Kidney (tissue), 14 donors: ENCODE data around the gene MXI1. TPM values are rescaled to one million over a fixed set of nuclear protein-coding genes. Genes with fewer than 3 reads are reported as not detected.

Source experiments
- DNase-seq, 5 donors: peaks; one replicate each; pipeline ENCODE4 v3.0.0-alpha.2; 2013 to 2020
- FAIRE-seq: peaks from 2 replicates; lab custom pipeline; 2012; peaks lifted over from hg19 to GRCh38; lab: Jason Lieb, UNC
- H3K27ac ChIP-seq, 2 donors: one replicate each; pipeline ENCODE4 v1.7.0; 2013; ENCODE audit warnings: low read depth in 2 of 2, low read length in 2 of 2, inconsistent platforms in 1 of 2
- H3K27me3 ChIP-seq: one replicate; pipeline ENCODE4 v1.7.1; 2013; ENCODE audit warnings: low read length, inconsistent platforms; ENCODE audit not compliant: control insufficient read depth, insufficient read depth
- H3K36me3 ChIP-seq, 3 donors: one replicate each; pipeline versions ENCODE4 v1.7.0 to v1.7.1; 2013; ENCODE audit warnings: low read length in 3 of 3, control low read depth in 1 of 3, inconsistent platforms in 1 of 3; ENCODE audit not compliant: insufficient read depth in 3 of 3, control insufficient read depth in 2 of 3
- H3K4me1 ChIP-seq, 3 donors: one replicate each; pipeline versions ENCODE4 v1.7.0 to v1.7.1; 2013; ENCODE audit warnings: low read length in 3 of 3, inconsistent platforms in 1 of 3, low read depth in 1 of 3; ENCODE audit not compliant: control insufficient read depth in 2 of 3, insufficient read depth in 2 of 3
- H3K4me3 ChIP-seq, 3 donors: one replicate each; pipeline versions ENCODE4 v1.7.0 to v1.8.1; 2013; ENCODE audit warnings: low read length in 3 of 3, control low read depth in 1 of 3, inconsistent platforms in 1 of 3
- H3K9ac ChIP-seq, 3 donors: one replicate each; pipeline versions ENCODE4 v1.7.0 to v1.7.1; 2013; ENCODE audit warnings: low read length in 3 of 3, control low read depth in 1 of 3, inconsistent platforms in 1 of 3
- H3K9me3 ChIP-seq, 3 donors: one replicate each; pipeline versions ENCODE4 v1.7.0 to v1.7.1; 2013; ENCODE audit warnings: low read length in 3 of 3, control low read depth in 1 of 3, inconsistent platforms in 1 of 3; ENCODE audit not compliant: control insufficient read depth in 2 of 3, insufficient read depth in 1 of 3
- CTCF ChIP-seq: IDR thresholded peaks from 3 replicates; pipeline ENCODE4 v1.5.1; 2012; ENCODE audit warnings: mild to moderate bottlenecking, moderate library complexity, borderline replicate concordance; ENCODE audit not compliant: insufficient read depth; ENCODE audit errors: extremely low read depth
- intact Hi-C: fragments of 100-400 bp; cut with DNase I; formaldehyde crosslinking; loops from one replicate; pipeline ENCODE4 v1.11.1; 2022
- polyA plus RNA-seq: library from polyadenylated mRNA; stranded (reverse); fragments of 350-450 nt; fragmentation: Illumina TruSeq; extraction: RNeasy Lipid Tissue Mini Kit (QIAGEN cat#74804); gene quantifications from one replicate; pipeline ENCODE4 v1.2.3, GENCODE V29; 2014; ENCODE audit warnings: low read depth, low replicate concordance; ENCODE audit not compliant: insufficient read depth
- total RNA-seq: library from RNA; stranded (reverse); fragmentation: NEBNext Ultra II Directional; extraction: Animal tissue kit (Norgen Biotek cat#: 25700); gene quantifications from one replicate; pipeline ENCODE4 v1.2.1, GENCODE V29; 2021
- donor health status: control.
- donor health status: control.
- donor health status: control.
- donor health status: control.
- donor health status: control.
- donor health status: DM: yes; HTN: yes; CAD: no.
- donor health status: Normal renal cell carcinoma (clear cell type).

MXI1 gene
- total and polyA plus RNA-seq, 2 donors from 2014 or later = 27.6 to 29.0 TPM

- Histone ChIP-seq H3K4me3 (no peak overlapping the region), H3K4me1 (no peaks in the 10 kb centered on the region), H3K27me3 (no peaks in the 10 kb centered on the region), H3K9ac (no peak overlapping the region), H3K9me3 (no peaks in the 10 kb centered on the region), H3K27ac (no peak overlapping the region), H3K36me3 (no peaks in the 10 kb centered on the region)
- no peak for FAIRE-seq
- no peak for DNase-seq
- TF ChIP-seq CTCF = no peak
- intact Hi-C loops = no loop called here
Measured at GRCh38 chr10:110321869-110322620, 114.6 kb downstream of the MXI1 start.

GRCh38 chr10:110323503-110323902 lies 116.1 kb downstream of the MXI1 start:
- no peaks in the 10 kb centered on the region for H3K36me3 ChIP-seq
- no peaks in the 10 kb centered on the region for H3K27me3 ChIP-seq
- H3K4me1 ChIP-seq = no peaks in the 10 kb centered on the region
- no peak overlapping the region for H3K4me3 ChIP-seq
- intact Hi-C loops = no loop called here
- FAIRE-seq (no peak), DNase-seq (no peak)
- TF ChIP-seq CTCF = no peak
- no peaks in the 10 kb centered on the region for H3K9me3 ChIP-seq
- H3K27ac ChIP-seq = no peak overlapping the region
- no peak overlapping the region for H3K9ac ChIP-seq

- no peak for TF ChIP-seq CTCF
- intact Hi-C loops = no loop called here
- H3K27ac ChIP-seq = no peak overlapping the region
- no peak overlapping the region for H3K9ac ChIP-seq
- DNase-seq = no peak
- H3K9me3 ChIP-seq = no peaks in the 10 kb centered on the region
- no peaks in the 10 kb centered on the region for H3K36me3 ChIP-seq
- no peak for FAIRE-seq
- no peaks in the 10 kb centered on the region for H3K4me1 ChIP-seq
- no peaks in the 10 kb centered on the region for H3K27me3 ChIP-seq
- no peak overlapping the region for H3K4me3 ChIP-seq
Measured at GRCh38 chr10:110324201-110324804, 116.9 kb downstream of the MXI1 start.
